ENCODE data around the gene POLN.
"Not testable (repeated sequence)": the region's sequence is repeated elsewhere in the genome, so short reads cannot be mapped to it uniquely, and the experiment has no call there.

POLN gene

DNA sequence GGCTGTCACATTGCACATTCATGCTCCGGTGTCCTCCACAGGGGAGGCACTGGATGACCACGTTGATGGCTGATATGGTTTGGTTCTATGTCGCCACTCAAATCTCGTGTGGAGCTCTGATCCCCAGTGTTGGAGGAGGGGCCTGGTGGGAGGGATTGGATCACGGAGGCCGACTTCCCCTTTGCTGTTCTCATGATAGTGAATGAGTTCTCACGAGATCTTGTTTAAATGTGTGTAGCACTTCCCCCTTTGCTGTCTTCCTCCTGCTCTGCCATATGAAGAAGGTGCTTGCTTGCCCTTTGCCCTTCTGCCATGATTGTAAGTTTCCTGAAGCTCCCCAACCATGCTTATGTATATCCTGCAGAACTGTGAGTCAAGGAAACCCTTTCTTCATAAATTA lies 205.1 kb downstream of the POLN start:
- TF ChIP-seq, protein P1, sequence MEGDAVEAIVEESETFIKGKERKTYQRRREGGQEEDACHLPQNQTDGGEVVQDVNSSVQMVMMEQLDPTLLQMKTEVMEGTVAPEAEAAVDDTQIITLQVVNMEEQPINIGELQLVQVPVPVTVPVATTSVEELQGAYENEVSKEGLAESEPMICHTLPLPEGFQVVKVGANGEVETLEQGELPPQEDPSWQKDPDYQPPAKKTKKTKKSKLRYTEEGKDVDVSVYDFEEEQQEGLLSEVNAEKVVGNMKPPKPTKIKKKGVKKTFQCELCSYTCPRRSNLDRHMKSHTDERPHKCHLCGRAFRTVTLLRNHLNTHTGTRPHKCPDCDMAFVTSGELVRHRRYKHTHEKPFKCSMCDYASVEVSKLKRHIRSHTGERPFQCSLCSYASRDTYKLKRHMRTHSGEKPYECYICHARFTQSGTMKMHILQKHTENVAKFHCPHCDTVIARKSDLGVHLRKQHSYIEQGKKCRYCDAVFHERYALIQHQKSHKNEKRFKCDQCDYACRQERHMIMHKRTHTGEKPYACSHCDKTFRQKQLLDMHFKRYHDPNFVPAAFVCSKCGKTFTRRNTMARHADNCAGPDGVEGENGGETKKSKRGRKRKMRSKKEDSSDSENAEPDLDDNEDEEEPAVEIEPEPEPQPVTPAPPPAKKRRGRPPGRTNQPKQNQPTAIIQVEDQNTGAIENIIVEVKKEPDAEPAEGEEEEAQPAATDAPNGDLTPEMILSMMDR (IDR thresholded peaks at IDR 0.05; ENCODE audit: borderline replicate concordance, control extremely low read depth, extremely low read depth, insufficient read depth, missing control alignments): no peak
- no peak for DNase-seq (ENCODE audit: low spot score)

DNA sequence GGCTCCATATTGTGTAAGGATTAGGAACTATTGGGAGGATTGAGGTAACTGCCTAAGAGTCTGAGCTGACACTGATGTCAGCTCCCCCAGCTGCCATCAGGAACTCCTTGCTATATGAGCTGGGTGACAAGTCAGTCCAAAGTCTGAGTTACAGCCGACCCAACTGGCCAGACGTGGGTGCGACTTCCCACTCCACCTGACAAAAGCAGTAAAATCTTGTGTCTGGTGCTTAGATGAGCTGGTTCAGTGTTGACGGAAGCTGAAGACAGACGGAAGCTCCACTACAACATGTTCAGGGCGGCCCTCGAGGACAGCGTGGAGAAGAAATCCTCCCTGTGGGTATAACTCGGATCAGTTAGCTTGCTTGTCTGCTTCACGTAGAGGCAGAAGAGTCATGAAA lies 205.6 kb downstream of the POLN start:
- TF ChIP-seq, protein P1 (IDR thresholded peaks at IDR 0.05; ENCODE audit: borderline replicate concordance, control extremely low read depth, extremely low read depth, insufficient read depth, missing control alignments): no peak
- in situ Hi-C loops (cut with MboI; ENCODE audit: low sequenced_read_pairs, unreplicated experiment): no loop called here
- peak; percentile 6 for DNase-seq (ENCODE audit: low spot score)

More for the DNA sequence above, 205.1 kb downstream of the POLN start:
- in situ Hi-C loops (cut with MboI; ENCODE audit: low sequenced_read_pairs, unreplicated experiment): no loop called here

DNA sequence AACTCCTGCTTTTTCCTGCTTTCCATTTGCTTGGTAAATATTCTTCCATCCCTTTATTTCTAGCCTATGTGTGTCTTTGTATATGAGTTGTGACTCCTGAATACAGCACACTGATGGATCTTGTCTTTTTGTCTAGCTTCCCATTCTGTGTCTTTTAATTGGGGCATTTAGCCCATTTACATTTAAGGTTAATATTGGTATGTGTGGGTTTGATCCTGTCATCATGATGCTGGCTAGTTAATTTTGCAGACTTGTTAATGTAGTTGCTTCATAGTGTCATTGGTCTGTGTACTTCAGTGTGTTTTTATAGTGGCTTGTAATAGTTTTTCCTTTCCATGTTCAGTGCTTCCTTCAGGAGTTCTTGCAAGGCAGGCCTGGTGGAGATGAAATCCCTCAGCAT lies 210.8 kb downstream of the POLN start:
- in situ Hi-C loops (cut with MboI; ENCODE audit: low sequenced_read_pairs, unreplicated experiment); DNase-seq (ENCODE audit: low spot score): not testable (repeated sequence)

DNA sequence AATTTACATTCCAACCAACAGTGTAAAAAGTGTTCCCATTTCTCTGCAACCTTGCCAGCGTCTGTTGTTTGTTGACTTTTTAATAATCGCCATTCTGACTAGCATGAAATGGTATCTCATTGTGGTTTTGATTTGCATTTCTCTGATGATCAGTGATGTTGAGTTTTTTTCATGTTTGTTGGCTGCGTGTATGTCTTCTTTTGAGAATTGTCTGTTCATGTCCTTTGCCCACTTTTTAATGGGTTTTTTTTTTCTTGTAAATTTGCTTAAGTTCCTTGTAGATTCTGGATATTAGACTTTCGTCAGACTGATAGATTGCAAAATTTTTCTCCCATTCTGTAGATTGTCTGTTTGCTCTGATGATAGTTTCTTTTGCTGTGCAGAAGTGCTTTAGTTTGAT lies 214.8 kb downstream of the POLN start:
- in situ Hi-C loops (cut with MboI; ENCODE audit: low sequenced_read_pairs, unreplicated experiment); DNase-seq (ENCODE audit: low spot score): not testable (repeated sequence)

DNA sequence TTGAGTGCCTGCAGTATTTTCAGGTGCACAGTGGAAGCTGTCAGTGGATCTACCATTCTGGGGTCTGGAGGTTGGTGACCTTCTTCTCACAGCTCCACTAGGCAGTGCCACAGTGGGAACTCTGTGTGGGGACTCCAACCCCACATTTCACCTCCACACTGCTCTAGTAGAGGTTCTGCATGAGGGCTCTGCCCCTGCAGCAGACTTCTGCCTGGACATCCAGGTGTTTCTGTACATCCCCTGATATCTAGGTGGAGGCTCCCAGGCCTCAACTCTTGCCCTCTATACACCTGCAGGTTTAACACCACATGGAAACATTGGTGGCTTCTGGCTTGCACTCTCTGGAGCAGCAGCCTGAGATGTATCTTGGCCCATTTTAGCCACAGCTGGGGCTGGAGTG lies 216.1 kb downstream of the POLN start:
- no peak for DNase-seq (ENCODE audit: low spot score)
- in situ Hi-C loops (cut with MboI; ENCODE audit: low sequenced_read_pairs, unreplicated experiment): no loop called here
- TF ChIP-seq, protein P1 (IDR thresholded peaks at IDR 0.05; ENCODE audit: borderline replicate concordance, control extremely low read depth, extremely low read depth, insufficient read depth, missing control alignments): no peak

DNA sequence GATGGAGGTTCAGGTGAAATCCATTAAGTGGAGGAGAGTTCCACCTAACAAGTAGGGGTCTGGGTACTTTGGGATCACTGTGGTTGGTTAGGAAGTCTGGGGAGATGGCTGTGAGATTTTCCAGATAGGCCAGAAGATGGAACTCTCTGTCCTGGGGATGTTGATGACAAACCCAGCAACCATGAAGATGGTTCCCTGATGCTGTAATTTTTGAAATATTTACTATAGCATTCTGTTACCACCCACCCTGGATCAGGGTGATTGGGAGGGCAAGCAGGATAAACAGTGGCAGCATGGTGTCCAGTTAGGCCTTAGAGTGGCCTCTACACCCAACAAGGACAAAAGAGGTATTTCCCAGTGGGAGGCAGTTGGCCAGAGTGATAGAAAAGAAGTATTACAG lies 217.2 kb downstream of the POLN start:
- TF ChIP-seq, protein P1 (IDR thresholded peaks at IDR 0.05; ENCODE audit: borderline replicate concordance, control extremely low read depth, extremely low read depth, insufficient read depth, missing control alignments): no peak
- in situ Hi-C loops (cut with MboI; ENCODE audit: low sequenced_read_pairs, unreplicated experiment): no loop called here
- peak; percentile 5 for DNase-seq (ENCODE audit: low spot score)

Data from GM13976 (cell line).